ENCODE measurements around the gene MLLT1. TPM values are rescaled to one million over a fixed set of nuclear protein-coding genes. Genes with fewer than 3 reads are reported as not detected.

MLLT1 gene
- total and polyA plus RNA-seq, 2 donors: 7.5 to 46.6 TPM

DNA sequence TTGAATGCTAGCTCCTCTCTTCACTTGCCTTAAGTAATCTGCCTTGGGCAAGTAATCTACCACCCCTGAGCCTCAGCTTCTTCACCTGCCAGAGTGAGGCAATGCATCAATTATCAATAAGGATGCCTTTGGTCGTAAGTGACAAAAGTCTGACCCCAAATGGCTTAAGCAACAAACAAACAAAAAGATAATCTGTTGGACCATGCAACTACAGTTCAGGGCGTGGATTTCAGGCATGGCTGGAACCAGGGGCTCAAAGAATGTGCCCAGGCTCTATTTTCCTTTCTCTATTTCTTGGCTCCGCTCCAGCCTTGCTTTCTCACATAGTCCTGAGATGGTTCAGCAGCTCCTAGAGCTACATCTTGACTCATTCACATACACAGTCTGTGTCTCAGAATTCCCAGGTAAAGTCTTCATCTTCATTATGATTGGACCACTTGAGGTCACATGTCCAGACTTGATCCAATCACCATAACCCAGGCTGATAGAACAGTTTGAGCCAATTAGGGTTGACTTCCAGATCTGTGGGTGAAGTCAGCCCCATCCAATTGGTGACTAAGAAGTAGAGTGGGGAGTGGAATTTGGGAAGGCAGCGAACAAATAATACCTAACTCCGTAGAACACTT lies 114.8 kb downstream of the MLLT1 start:
- Histone ChIP-seq H3K4me3 (ENCODE audit: low read depth, low read length) (no peak overlapping the region), H3K36me3 (ENCODE audit: insufficient read depth) (no peaks in the 10 kb centered on the region), H3K27ac (ENCODE audit: low read depth) (no peak overlapping the region), H3K4me1 (ENCODE audit: insufficient read depth) (no peaks in the 10 kb centered on the region)
- no peak for DNase-seq (ENCODE audit: extremely low spot score)
- WGBS: 88% methylated on average over 5 of the region's 5 CpGs

DNA sequence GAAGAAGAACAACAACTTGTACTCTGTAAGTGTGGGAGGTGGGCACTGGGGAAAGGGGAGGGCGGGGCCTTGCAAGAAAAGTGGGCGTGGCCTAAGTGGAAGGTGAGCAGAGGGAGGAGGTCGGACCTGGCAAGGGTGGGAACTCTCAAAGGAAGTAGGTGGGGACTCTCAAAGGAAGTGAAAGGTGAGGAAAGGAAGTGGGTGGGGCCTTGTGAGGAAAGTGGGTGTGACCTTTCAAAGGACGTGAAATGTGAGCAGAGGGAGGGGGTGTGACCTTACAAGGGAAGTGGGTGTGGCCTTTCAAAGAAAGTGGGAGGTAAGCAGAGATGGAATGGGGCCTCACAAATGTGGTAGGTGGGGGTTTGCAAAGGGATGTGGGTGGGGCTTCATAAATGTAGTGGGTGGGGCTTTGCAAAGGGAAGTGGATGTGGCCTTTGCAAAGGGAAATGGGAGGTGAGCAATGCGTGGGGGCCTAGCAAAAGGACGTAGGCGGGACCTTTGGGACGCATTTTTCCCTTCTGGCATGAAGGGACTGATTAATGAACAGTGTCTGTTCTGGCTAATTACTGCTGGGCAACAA lies 118.4 kb downstream of the MLLT1 start:
- 39% methylated on average over 8 of the region's 8 CpGs for WGBS
- DNase-seq (ENCODE audit: extremely low spot score): no peak
- no peaks in the 10 kb centered on the region for H3K36me3 ChIP-seq (ENCODE audit: insufficient read depth)
- H3K4me3 ChIP-seq (ENCODE audit: low read depth, low read length): no peak overlapping the region
- H3K4me1 ChIP-seq (ENCODE audit: insufficient read depth): no peaks in the 10 kb centered on the region
- no peak overlapping the region for H3K27ac ChIP-seq (ENCODE audit: low read depth)

Small RNAs within 50 kb of the gene (small RNA-seq; reads per million reads assigned to genes)
- not detected for gene AC011471.1

Other genes with a start within 250 kb of the MLLT1 start
- gene RFX2, start 169.5 kb downstream of the MLLT1 start, total RNA-seq: 13.4 TPM
- 12.8 TPM for gene RFX2, start 169.5 kb downstream of the MLLT1 start, polyA plus RNA-seq
- gene ACSBG2, start 144.3 kb downstream of the MLLT1 start, total RNA-seq: not detected
- gene ACSBG2, start 144.3 kb downstream of the MLLT1 start, polyA plus RNA-seq: not detected
- not detected for gene ACER1, start 53.6 kb upstream of the MLLT1 start, total RNA-seq
- 0.11 TPM for gene ACER1, start 53.6 kb upstream of the MLLT1 start, polyA plus RNA-seq
- gene CLPP, start 81.6 kb upstream of the MLLT1 start, total RNA-seq: 20.6 TPM
- 91.7 TPM for gene CLPP, start 81.6 kb upstream of the MLLT1 start, polyA plus RNA-seq
- 38.4 TPM for gene ALKBH7, start 92.8 kb upstream of the MLLT1 start, total RNA-seq
- 77.4 TPM for gene ALKBH7, start 92.8 kb upstream of the MLLT1 start, polyA plus RNA-seq
- 1.4 TPM for gene PSPN, start 96.0 kb upstream of the MLLT1 start, total RNA-seq
- 0.94 TPM for gene PSPN, start 96.0 kb upstream of the MLLT1 start, polyA plus RNA-seq
- gene GTF2F1, start 113.2 kb upstream of the MLLT1 start, total RNA-seq: 24.4 TPM
- 53.2 TPM for gene GTF2F1, start 113.2 kb upstream of the MLLT1 start, polyA plus RNA-seq
- 85.5 TPM for gene KHSRP, start 144.8 kb upstream of the MLLT1 start, total RNA-seq
- 167 TPM for gene KHSRP, start 144.8 kb upstream of the MLLT1 start, polyA plus RNA-seq
- gene SLC25A41, start 153.8 kb upstream of the MLLT1 start, total RNA-seq: not detected
- gene SLC25A41, start 153.8 kb upstream of the MLLT1 start, polyA plus RNA-seq: 1.0 TPM
- gene SLC25A23, start 179.8 kb upstream of the MLLT1 start, total RNA-seq: 24.1 TPM
- gene SLC25A23, start 179.8 kb upstream of the MLLT1 start, polyA plus RNA-seq: 91.1 TPM
- 4.4 TPM for gene CRB3, start 184.3 kb upstream of the MLLT1 start, total RNA-seq
- gene CRB3, start 184.3 kb upstream of the MLLT1 start, polyA plus RNA-seq: 6.1 TPM
- 0.63 TPM for gene DENND1C, start 201.8 kb upstream of the MLLT1 start, total RNA-seq
- 1.4 TPM for gene DENND1C, start 201.8 kb upstream of the MLLT1 start, polyA plus RNA-seq
- gene TUBB4A, start 222.3 kb upstream of the MLLT1 start, total RNA-seq: 2.5 TPM
- 2.6 TPM for gene TUBB4A, start 222.3 kb upstream of the MLLT1 start, polyA plus RNA-seq